ENCODE measurements around the gene ABTB2.

DNA sequence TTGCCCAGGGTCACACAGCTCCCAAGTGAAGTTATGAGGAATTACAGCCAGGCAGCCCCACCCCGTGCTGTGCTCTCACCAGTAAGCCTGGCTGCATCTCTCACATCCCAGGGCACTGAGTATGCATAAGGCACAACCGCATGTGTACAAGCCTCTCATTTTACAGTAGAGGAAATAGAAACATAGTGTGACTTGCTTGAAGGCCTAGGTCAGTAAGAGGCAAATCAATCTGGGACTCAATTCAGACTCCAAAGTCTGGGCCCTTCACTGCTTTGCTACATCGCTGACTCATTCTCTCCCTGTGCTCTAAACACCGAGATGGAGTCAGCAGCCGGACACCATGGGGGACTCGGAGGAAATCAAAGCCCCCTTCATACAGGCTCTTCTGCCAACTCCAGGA lies 7.9 kb downstream of the ABTB2 start:
- TF ChIP-seq SMC3 (IDR thresholded peaks at IDR 0.05) = no peak
- TF ChIP-seq, protein P1, sequence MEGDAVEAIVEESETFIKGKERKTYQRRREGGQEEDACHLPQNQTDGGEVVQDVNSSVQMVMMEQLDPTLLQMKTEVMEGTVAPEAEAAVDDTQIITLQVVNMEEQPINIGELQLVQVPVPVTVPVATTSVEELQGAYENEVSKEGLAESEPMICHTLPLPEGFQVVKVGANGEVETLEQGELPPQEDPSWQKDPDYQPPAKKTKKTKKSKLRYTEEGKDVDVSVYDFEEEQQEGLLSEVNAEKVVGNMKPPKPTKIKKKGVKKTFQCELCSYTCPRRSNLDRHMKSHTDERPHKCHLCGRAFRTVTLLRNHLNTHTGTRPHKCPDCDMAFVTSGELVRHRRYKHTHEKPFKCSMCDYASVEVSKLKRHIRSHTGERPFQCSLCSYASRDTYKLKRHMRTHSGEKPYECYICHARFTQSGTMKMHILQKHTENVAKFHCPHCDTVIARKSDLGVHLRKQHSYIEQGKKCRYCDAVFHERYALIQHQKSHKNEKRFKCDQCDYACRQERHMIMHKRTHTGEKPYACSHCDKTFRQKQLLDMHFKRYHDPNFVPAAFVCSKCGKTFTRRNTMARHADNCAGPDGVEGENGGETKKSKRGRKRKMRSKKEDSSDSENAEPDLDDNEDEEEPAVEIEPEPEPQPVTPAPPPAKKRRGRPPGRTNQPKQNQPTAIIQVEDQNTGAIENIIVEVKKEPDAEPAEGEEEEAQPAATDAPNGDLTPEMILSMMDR (IDR thresholded peaks at IDR 0.05) = no peak
- TF ChIP-seq, protein P2, sequence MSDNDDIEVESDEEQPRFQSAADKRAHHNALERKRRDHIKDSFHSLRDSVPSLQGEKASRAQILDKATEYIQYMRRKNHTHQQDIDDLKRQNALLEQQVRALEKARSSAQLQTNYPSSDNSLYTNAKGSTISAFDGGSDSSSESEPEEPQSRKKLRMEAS (IDR thresholded peaks at IDR 0.05) = no peak; the same call in 1 of the 2 replicates
- TF ChIP-seq, protein P3, sequence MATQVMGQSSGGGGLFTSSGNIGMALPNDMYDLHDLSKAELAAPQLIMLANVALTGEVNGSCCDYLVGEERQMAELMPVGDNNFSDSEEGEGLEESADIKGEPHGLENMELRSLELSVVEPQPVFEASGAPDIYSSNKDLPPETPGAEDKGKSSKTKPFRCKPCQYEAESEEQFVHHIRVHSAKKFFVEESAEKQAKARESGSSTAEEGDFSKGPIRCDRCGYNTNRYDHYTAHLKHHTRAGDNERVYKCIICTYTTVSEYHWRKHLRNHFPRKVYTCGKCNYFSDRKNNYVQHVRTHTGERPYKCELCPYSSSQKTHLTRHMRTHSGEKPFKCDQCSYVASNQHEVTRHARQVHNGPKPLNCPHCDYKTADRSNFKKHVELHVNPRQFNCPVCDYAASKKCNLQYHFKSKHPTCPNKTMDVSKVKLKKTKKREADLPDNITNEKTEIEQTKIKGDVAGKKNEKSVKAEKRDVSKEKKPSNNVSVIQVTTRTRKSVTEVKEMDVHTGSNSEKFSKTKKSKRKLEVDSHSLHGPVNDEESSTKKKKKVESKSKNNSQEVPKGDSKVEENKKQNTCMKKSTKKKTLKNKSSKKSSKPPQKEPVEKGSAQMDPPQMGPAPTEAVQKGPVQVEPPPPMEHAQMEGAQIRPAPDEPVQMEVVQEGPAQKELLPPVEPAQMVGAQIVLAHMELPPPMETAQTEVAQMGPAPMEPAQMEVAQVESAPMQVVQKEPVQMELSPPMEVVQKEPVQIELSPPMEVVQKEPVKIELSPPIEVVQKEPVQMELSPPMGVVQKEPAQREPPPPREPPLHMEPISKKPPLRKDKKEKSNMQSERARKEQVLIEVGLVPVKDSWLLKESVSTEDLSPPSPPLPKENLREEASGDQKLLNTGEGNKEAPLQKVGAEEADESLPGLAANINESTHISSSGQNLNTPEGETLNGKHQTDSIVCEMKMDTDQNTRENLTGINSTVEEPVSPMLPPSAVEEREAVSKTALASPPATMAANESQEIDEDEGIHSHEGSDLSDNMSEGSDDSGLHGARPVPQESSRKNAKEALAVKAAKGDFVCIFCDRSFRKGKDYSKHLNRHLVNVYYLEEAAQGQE (IDR thresholded peaks at IDR 0.05) = no peak
- TF ChIP-seq RNF2 (IDR thresholded peaks at IDR 0.05; ENCODE audit: borderline replicate concordance, low read depth) = no peak

All from A549 (cell line).